Fibroblast of mammary gland (primary cell): Measurements from ENCODE around the gene CD1E.

Experiments
- DNase-seq: peaks from one replicate; pipeline ENCODE4 v3.0.0-alpha.2; 2010; ENCODE audit warnings: low read depth
- H3K4me3 ChIP-seq: 2 replicates; pipeline ENCODE4 v1.5.1; 2011; ENCODE audit warnings: low read depth, mild to moderate bottlenecking, low read length, moderate library complexity; ENCODE audit not compliant: control insufficient read depth
- TF ChIP-seq, protein P1 (sequence below): conservative IDR thresholded peaks from 2 replicates; pipeline ENCODE4 v1.5.1; 2011; ENCODE audit warnings: low read depth, low read length, inconsistent platforms; ENCODE audit not compliant: control insufficient read depth, insufficient read depth

CD1E gene

DNA sequence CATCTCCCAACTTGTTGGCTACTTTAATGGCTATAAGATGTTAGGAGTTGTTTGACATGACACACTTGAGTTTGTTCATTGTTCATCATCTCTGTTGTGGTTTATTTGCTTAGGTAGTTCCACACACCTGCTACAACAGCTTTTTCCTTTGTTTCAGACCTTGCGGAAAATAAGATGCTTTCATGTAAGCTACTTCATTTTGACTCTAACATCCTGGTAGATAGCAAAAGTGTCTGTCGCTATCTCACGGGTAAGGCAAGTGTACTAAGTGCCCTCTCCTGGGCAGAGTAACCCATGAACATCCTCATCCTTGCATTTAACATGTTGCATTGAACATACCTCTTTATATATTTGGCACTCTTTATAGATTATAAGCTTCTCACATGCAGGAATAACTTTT, 47.2 kb downstream of the CD1E start:
- no peak for DNase-seq
- TF ChIP-seq, protein P1, sequence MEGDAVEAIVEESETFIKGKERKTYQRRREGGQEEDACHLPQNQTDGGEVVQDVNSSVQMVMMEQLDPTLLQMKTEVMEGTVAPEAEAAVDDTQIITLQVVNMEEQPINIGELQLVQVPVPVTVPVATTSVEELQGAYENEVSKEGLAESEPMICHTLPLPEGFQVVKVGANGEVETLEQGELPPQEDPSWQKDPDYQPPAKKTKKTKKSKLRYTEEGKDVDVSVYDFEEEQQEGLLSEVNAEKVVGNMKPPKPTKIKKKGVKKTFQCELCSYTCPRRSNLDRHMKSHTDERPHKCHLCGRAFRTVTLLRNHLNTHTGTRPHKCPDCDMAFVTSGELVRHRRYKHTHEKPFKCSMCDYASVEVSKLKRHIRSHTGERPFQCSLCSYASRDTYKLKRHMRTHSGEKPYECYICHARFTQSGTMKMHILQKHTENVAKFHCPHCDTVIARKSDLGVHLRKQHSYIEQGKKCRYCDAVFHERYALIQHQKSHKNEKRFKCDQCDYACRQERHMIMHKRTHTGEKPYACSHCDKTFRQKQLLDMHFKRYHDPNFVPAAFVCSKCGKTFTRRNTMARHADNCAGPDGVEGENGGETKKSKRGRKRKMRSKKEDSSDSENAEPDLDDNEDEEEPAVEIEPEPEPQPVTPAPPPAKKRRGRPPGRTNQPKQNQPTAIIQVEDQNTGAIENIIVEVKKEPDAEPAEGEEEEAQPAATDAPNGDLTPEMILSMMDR, result no peak
- no peak overlapping the region for H3K4me3 ChIP-seq

DNA sequence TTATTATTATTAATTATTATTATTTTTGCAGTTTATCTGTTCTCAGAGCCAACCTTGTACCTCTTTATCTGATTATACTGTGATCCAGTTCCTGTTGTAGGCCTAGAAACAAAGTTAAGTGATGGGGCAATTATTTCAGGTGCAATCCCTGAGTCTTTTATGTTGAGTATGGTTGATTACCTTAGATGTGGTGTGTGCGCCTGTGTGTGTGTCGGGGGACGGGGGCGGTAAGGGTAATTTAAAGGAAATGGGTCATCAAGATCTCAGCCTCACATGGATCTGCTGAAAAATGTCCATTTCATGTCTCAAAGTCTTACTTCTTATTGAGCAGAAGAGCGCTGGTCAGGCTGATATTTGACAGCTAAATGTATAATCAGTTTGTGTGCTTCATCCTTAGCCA, 53.4 kb downstream of the CD1E start:
- TF ChIP-seq, protein P1, result no peak
- H3K4me3 ChIP-seq, result no peak overlapping the region
- no peak for DNase-seq
